Keratinocyte (primary cell): ENCODE measurements around the gene FRY. TPM values are rescaled to one million over a fixed set of nuclear protein-coding genes. Genes with fewer than 3 reads are reported as not detected.

Experiments used
- DNase-seq: peaks from one replicate; pipeline ENCODE4 v3.0.0-alpha.2; 2011; ENCODE audit warnings: low read depth, missing footprints, low spot score
- FAIRE-seq: peaks from 2 replicates; lab custom pipeline; 2011; peaks lifted over from hg19 to GRCh38; lab: Jason Lieb, UNC
- H2AFZ ChIP-seq: 2 replicates; pipeline ENCODE4 v1.6.0; 2012; ENCODE audit warnings: low read length, control low read depth, inconsistent platforms; ENCODE audit not compliant: control insufficient read depth
- H3K27ac ChIP-seq: 2 replicates; pipeline ENCODE4 v1.5.1; 2011; ENCODE audit warnings: low read length; ENCODE audit not compliant: control insufficient read depth, insufficient read depth
- H3K27me3 ChIP-seq: 3 replicates; pipeline ENCODE4 v1.6.0; 2011; ENCODE audit warnings: low read length; ENCODE audit not compliant: control insufficient read depth, insufficient read depth; ENCODE audit errors: extremely low read depth
- H3K36me3 ChIP-seq, 2 experiments: 2 replicates in 1 of 2; 3 replicates in 1 of 2; pipeline ENCODE4 v1.5.1; 2011; ENCODE audit warnings: low read length in 2 of 2, mild to moderate bottlenecking in 1 of 2; ENCODE audit not compliant: control insufficient read depth in 2 of 2, insufficient read depth in 2 of 2; ENCODE audit errors: extremely low read depth in 1 of 2
- H3K4me1 ChIP-seq: 3 replicates; pipeline ENCODE4 v1.5.1; 2011; ENCODE audit warnings: low read length; ENCODE audit not compliant: control insufficient read depth, insufficient read depth; ENCODE audit errors: extremely low read depth
- H3K4me2 ChIP-seq: 3 replicates; pipeline ENCODE4 v1.6.0; 2011; ENCODE audit warnings: low read depth, low read length; ENCODE audit not compliant: control insufficient read depth, insufficient read depth; ENCODE audit errors: extremely low read depth
- H3K4me3 ChIP-seq, 3 experiments: fragments of 200-600 bp in 1 of 3; sonication (generic) in 1 of 3; 2 replicates in 2 of 3; 3 replicates in 1 of 3; pipeline ENCODE4 v1.5.1; 2011 to 2016; ENCODE audit warnings: low read length in 3 of 3, mild to moderate bottlenecking in 3 of 3, control low read depth in 2 of 3, inconsistent platforms in 1 of 3, low read depth in 1 of 3, mixed read lengths in 1 of 3, mixed run types in 1 of 3, moderate library complexity in 1 of 3; ENCODE audit not compliant: control insufficient read depth in 2 of 3, insufficient read depth in 2 of 3; ENCODE audit errors: extremely low read depth in 1 of 3
- H3K79me2 ChIP-seq: 2 replicates; pipeline ENCODE4 v1.6.0; 2012; ENCODE audit warnings: low read length; ENCODE audit not compliant: control insufficient read depth, insufficient read depth
- H3K9ac ChIP-seq: 3 replicates; pipeline ENCODE4 v1.6.0; 2011; ENCODE audit warnings: low read length; ENCODE audit not compliant: control insufficient read depth, insufficient read depth; ENCODE audit errors: extremely low read depth
- H3K9me1 ChIP-seq: 3 replicates; pipeline ENCODE4 v1.6.0; 2011; ENCODE audit warnings: low read length; ENCODE audit not compliant: control insufficient read depth, insufficient read depth; ENCODE audit errors: extremely low read depth
- H3K9me3 ChIP-seq: 2 replicates; pipeline ENCODE4 v1.5.1; 2012; ENCODE audit warnings: low read depth, low read length; ENCODE audit not compliant: control insufficient read depth
- H4K20me1 ChIP-seq: 3 replicates; pipeline ENCODE4 v1.6.0; 2011; ENCODE audit warnings: low read length; ENCODE audit not compliant: control insufficient read depth, insufficient read depth; ENCODE audit errors: extremely low read depth
- EZH2 ChIP-seq: IDR thresholded peaks from one replicate; pipeline ENCODE4 v1.6.1; 2012; ENCODE audit warnings: inconsistent platforms, mild to moderate bottlenecking, low read length, moderate library complexity
- dilution Hi-C: fragments of 300-500 bp; cut with MboI; formaldehyde crosslinking; loops from one replicate; pipeline ENCODE4 v1.7.0; 2020; ENCODE audit warnings: low sequenced_read_pairs; ENCODE audit not compliant: extremely low pct_ligation_motif_present
- polyA plus RNA-seq, 5 experiments: library from polyadenylated mRNA; depleted of rRNA in 3 of 5; stranded (reverse) in 3 of 5; stranded (forward) in 1 of 5; unstranded in 1 of 5; fragments of >200 nt; gene quantifications; 1 replicate in 1 of 5; 2 replicates in 3 of 5; 3 replicates in 1 of 5; pipeline versions ENCODE4 v1.2.1 to v1.2.3, GENCODE V29; 2011 to 2012; ENCODE audit warnings: missing spikeins in 2 of 5, low read depth in 1 of 5, low replicate concordance in 1 of 5
- TF ChIP-seq, protein P1 (sequence below), 3 experiments: IDR thresholded peaks in 1 of 3; conservative IDR thresholded peaks in 1 of 3; optimal IDR thresholded peaks in 1 of 3; 2 replicates in 2 of 3; 3 replicates in 1 of 3; pipeline versions ENCODE3 to v1.5.1; 2011; ENCODE audit warnings: low read length in 3 of 3, mild to moderate bottlenecking in 3 of 3, moderate library complexity in 2 of 3, control low read depth in 1 of 3, inconsistent platforms in 1 of 3; ENCODE audit not compliant: insufficient read depth in 2 of 3; ENCODE audit errors: extremely low read depth in 1 of 3

The FRY gene
- polyA plus RNA-seq, 1 donor (not counting 4 experiments of a cell fraction or from before 2014, with no cell fraction given): 0.80 TPM

DNA sequence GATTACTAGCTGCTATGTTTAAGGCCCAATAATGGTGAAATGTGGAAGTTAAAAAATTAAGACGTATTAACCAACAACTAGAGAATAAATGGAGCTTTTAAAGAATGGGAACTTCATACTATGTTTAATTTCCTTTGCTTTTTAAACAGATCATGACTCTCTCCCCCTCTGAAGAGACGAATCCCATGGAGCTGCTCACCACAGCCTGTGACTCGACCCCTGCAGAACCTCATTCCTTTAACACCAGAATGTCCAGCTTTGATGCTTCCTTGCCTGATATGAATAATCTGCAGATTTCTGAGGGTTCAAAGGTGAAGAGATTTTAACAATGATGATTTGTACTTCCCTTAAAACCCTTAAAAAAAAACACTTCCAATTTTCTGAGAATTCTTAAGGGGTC lies 230.6 kb downstream of the FRY start:
- Histone ChIP-seq H3K27me3 (no peaks in the 10 kb centered on the region), H3K4me3 (no peak overlapping the region), H3K4me2 (no peak overlapping the region), H3K9me1 (no peaks in the 10 kb centered on the region), H3K27ac (no peak overlapping the region), H4K20me1 (no peaks in the 10 kb centered on the region), H3K36me3 (no peaks in the 10 kb centered on the region), H3K4me1 (peaks cover 17% of the 10 kb centered on the region), H2AFZ (no peak overlapping the region), H3K79me2 (no peaks in the 10 kb centered on the region), H3K9me3 (no peaks in the 10 kb centered on the region), H3K9ac (no peak overlapping the region)
- dilution Hi-C loops: no loop called here
- no peak for FAIRE-seq
- DNase-seq: no peak
- TF ChIP-seq EZH2: no peak
- TF ChIP-seq, protein P1, sequence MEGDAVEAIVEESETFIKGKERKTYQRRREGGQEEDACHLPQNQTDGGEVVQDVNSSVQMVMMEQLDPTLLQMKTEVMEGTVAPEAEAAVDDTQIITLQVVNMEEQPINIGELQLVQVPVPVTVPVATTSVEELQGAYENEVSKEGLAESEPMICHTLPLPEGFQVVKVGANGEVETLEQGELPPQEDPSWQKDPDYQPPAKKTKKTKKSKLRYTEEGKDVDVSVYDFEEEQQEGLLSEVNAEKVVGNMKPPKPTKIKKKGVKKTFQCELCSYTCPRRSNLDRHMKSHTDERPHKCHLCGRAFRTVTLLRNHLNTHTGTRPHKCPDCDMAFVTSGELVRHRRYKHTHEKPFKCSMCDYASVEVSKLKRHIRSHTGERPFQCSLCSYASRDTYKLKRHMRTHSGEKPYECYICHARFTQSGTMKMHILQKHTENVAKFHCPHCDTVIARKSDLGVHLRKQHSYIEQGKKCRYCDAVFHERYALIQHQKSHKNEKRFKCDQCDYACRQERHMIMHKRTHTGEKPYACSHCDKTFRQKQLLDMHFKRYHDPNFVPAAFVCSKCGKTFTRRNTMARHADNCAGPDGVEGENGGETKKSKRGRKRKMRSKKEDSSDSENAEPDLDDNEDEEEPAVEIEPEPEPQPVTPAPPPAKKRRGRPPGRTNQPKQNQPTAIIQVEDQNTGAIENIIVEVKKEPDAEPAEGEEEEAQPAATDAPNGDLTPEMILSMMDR (optimal IDR thresholded peaks at IDR 0.05 in 1 of 3, IDR thresholded peaks at IDR 0.05 in 1 of 3, conservative IDR thresholded peaks at IDR 0.05 in 1 of 3; ENCODE audit: extremely low read depth in 1 of 3, insufficient read depth in 2 of 3, low read length in 3 of 3): no peak

DNA sequence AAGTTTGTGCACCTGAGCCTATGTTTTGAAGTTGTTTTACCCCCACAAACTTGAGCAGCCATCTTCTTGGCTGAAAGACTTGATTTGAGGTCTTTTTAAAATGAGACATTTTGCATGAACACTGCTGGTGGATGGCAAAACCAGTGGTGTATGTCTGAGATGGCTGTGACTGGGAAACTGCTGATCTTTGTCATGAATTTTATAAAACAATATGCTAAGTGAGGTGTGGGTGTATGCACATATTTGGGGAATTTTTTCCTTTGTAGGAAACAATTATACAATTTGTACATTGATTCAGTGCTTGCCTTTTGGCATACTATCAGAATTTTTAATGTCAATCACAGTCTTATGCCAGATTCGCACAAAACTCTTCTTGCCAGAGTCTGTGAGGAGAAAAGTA lies 231.0 kb downstream of the FRY start:
- Histone ChIP-seq H3K79me2 (no peaks in the 10 kb centered on the region), H3K27ac (no peak overlapping the region), H3K36me3 (no peaks in the 10 kb centered on the region), H2AFZ (no peak overlapping the region), H3K4me1 (peaks cover 17% of the 10 kb centered on the region), H3K4me3 (no peak overlapping the region), H3K4me2 (no peak overlapping the region), H3K27me3 (no peaks in the 10 kb centered on the region), H3K9me3 (no peaks in the 10 kb centered on the region), H3K9ac (no peak overlapping the region), H3K9me1 (no peaks in the 10 kb centered on the region), H4K20me1 (no peaks in the 10 kb centered on the region)
- FAIRE-seq: no peak
- no peak for DNase-seq
- TF ChIP-seq, protein P1 (optimal IDR thresholded peaks at IDR 0.05 in 1 of 3, IDR thresholded peaks at IDR 0.05 in 1 of 3, conservative IDR thresholded peaks at IDR 0.05 in 1 of 3; ENCODE audit: extremely low read depth in 1 of 3, insufficient read depth in 2 of 3, low read length in 3 of 3): no peak
- dilution Hi-C loops: no loop called here
